C1 segment of cervical spinal cord (tissue), 14 donors: ENCODE measurements around the gene TMCC2.

Source experiments
- DNase-seq, 14 donors: peaks; one replicate each; lab custom pipeline; 2025; lab: John Stamatoyannopoulos, UW

The TMCC2 gene

GRCh38 chr1:205301205-205301821 is 73.6 kb downstream of the TMCC2 start:
- DNase-seq, result peak in 1 of 14 donors; percentile 11

DNA sequence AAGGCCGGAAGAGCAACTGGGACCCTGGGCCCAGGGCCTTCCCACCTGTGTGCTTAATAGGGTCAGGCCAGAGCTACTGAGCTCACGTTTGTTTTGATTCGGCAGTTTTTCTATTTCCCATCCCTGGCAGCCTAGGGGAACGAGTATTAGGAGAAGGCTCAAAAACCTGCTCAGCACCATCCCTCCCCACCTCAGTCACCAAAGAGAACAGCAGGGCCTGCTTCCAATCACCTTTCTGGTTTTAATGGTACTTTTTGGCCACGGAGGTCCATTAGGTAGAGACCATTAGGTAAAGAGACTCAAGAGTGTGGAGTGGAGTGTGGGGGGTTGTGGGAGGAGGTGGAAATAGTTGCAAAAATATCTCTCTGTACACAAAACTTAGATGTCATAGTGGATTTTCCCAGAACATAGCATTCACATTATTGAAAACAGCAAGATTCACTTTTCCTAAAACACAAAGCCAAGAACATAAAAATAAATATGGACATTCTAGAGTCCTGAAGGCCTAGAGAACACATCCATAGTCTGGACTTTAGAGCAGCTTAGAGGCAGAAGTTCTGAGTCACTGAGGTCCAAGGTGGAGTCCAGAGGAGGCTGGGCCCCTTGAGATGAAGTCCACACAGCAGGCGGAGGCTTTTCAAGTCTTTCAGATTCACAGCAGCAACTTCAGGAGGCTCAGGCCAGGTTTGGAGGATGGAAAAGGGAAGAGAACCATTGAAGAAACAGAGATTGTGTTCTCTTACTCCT is 74.3 kb downstream of the TMCC2 start:
- no peak for DNase-seq

DNA sequence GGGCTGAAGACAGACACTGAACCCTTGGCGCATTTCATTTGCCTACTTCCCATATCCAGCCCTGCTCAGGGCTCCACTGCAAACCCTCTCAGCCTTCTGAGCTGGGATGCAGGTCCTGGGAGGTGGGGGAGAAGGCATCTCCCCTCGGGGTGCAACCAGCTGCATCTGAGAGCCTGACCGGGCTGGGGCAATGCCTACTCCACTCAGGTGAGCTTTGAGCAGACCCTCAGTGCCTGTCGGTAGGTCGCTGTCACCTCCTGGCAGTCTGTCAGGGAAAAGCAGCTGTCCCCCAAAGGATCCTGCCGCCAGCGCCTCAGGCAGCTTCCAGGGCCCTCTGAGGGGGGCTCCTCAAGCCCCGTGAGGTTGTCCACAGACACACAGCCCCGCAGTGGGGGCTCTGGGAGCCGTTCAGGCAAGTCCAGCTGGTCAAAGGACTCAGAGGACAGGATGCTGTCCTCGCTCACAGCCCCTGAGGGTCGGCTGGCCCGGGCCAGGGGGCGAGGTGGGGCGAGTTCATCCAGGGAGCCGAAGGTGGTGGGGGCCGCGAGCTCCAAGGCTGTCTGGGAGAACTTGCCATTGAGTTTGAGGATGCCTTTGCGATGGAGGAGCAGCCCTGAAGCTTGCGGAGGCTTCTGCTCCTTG is 75.6 kb downstream of the TMCC2 start:
- no peak for DNase-seq

GRCh38 chr1:205304046-205304694 is 76.4 kb downstream of the TMCC2 start:
- no peak for DNase-seq

DNA sequence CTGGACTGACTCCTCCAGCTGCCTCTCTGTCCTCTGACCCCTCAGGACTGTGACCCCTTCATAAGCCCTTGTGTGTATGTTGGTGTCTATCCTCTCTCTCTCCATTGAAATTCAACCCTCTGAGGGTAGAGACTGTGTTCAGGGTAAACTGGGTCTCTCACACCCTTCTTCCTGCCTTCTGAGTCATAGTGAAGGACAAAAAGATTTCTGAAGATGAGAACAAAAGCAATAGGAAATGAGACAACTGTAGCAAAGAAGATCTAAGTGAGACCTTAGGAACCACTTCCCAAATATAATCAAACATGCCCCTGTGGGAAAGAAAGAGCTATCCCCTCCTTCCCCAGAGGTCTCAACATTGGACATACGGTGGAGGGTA is 76.9 kb downstream of the TMCC2 start:
- DNase-seq, result no peak

DNA sequence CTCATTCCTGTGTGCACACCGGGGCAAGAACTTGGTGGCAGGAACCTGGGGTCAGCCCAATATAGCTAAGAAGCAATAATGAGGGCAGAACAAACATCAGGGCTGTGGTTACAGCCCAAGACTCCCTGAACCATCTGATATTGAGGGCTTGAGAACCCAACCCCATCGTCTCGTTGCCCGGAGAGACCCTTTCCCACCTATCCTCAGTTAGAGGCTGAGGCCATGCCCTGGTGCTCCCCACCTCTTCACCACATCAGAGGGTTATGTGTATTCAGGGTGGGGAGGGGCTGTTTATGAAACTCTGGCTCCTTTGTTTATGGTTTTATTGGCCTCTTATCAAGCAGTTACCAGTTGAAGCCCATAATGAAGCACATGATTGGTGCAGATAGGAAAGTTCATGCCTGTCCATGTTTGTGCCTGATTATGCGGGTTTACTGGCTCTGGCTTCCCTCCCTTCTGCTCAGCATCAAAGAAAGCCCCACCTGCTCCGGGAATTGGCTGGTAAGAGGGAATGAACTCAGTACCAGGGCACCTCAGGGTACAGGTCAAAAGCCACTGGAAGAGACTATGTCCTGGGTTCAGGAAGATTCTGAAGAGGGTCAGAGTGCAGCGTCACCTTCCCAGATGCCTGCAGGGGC is 79.3 kb downstream of the TMCC2 start:
- DNase-seq, result no peak

DNA sequence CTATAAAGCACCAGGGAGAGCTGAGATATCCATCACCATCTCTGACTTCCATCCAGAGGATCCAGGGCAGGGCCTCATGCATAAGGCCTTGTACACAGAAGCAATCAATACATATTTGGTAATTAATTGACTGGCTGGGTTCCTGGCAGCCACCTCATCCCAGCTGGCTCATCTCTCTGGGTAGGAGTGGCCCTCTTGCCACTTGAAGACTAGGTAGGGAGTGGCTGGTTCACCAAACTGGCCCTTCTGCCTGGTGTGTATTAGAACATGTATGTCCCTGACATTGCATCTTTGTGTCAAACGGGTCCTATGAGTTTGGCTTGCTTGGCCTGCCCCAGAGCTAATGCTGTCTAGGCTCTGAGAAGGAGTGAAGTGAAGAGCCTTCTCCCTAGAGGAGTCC is 82.0 kb downstream of the TMCC2 start:
- DNase-seq, result no peak

- no peak for DNase-seq
Observed at GRCh38 chr1:205310976-205311704, 83.4 kb downstream of the TMCC2 start.

- no peak for DNase-seq
Observed at GRCh38 chr1:205312866-205313562, 85.3 kb downstream of the TMCC2 start.

DNA sequence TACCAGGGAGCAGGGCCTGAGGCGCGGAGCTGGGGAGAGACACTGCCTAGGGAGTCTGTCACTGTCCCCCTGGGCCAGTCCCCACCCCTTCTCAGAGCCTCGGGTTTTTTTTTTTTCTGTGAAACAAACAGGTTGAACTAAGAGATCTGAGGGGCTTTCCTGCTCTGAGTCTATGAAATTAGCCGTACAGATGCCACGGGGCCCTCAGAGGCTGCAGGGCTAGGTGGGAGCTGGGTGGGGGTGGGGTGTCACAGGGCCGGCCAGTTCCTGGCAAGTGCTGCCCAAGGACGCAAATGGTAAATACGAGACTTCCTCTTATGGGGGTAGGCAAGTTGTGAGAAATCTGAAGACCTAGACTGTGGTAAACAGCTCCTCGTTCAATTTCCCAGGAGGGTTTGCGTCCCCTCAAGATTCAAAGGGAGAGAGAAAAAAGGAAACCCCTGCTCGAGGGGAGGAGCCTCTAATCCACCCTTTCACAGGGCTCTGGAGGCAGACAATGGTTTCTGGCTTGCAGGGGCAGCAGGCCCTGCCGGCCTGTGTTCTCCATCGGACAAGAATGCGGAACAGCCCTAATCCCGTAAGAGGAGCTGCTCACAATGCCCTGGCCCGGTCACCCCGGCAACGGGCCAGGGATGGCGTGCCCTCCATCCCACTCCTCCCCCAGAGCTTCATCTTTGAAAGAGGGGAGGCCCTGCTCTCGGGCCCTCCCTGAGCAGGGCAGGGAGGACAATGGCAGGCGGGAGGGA is 86.0 kb downstream of the TMCC2 start:
- DNase-seq, result peak in 12 of 14 donors; percentile 20 to 68 (median 46)

GRCh38 chr1:205315008-205315618 is 87.4 kb downstream of the TMCC2 start:
- DNase-seq, result no peak

GRCh38 chr1:205316161-205316566 is 88.4 kb downstream of the TMCC2 start:
- peak in 1 of 14 donors; percentile 20 for DNase-seq

DNA sequence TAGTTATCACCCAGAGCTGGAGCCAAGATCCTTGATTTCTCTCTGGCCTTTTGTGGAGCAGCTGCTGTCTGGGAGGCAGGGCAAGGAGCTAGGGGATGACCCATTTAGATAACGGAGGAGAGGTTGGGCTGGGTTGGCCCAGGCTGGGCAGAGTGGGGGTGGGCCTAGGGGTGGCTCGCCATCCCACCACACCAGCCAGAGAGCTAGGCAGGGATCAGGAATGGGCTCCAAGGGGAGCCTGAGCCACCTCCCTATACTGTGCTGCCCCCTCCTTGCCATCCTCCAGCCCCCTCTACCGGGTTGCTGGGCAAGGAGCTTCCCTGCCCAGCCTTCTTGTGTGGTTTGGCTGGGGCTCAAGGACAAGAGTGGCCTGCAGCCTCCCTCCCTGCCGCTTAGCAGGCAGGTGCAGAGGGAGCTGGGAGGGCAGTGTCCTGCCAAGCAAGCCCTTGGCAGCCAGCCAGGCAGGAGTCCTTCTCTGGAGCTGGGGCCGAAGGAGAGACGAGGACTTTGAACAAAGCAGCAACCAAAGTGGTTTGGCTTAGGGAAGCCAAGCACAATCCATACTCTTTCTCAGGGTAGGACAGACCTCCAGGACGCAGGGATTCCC is 89.7 kb downstream of the TMCC2 start:
- peak in 9 of 14 donors; percentile 15 to 94 (median 35) for DNase-seq

GRCh38 chr1:205318231-205318991 is 90.7 kb downstream of the TMCC2 start:
- DNase-seq, result peak in 1 of 14 donors; percentile 38

DNA sequence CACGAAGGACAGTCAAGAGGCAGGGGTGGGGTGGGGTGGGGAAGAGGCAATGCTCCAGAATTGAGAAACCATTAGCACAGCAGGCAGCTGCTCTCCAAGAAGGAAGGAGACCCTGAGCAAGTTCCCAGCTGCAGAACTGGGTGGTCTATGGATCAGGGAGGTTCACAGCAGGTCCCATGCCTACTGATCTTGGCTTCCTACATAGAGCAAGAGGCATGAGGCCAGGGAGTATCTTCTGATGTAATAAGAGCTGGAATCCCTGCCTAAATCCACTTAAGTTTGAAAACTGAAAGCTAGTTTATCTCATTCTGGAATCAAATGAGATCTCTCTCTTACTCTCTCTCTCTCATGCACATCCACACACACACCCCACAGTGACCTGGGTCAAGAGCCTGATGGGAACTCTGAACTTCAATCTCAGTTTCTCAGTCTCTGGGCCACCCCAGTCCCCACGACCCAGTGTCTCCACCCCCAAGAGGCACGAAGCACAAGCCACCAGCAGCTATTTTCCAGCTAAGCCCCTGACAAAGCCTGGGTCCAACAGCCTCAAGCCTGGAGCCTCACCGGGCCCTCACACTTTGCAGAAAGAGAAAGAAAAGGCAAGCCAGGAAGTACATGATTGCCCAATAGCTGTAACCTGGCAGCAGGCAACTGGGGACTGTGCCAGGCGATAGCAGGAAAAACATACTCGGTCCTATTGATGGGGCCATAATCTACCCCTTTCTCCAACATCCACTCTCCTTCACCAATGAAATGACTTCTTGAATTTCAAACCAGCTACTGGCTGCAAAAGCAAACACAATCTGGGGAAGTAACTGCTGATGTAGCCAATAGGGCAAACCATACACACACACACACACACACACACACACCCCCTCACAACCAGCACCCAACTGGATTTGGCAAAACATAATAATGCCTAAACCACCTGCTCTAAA is 91.6 kb downstream of the TMCC2 start:
- DNase-seq, result peak in 5 of 14 donors; percentile 8 to 49 (median 19)

- DNase-seq, result peak; percentile 47 to 92 (median 85)
Observed at GRCh38 chr1:205321162-205321958, 93.6 kb downstream of the TMCC2 start, which contains the start of gene NUAK2. Gene NUAK2 (minus strand): TSS chr1:205321745. CDS start chr1:205321628, 117 bp downstream.
